Panc1 (cell line): ENCODE results near the gene AIG1. TPM values are rescaled to one million over a fixed set of nuclear protein-coding genes. Genes with fewer than 3 reads are reported as not detected.
"Not testable (repeated sequence)": the region's sequence is repeated elsewhere in the genome, so short reads cannot be mapped to it uniquely, and the experiment has no call there.

Experiments
- ATAC-seq: fragments of 200-7000 bp; cut with Tn5 transposase; 2 replicates; pipeline ENCODE4 v1.9.1; 2020; ENCODE audit warnings: mild to moderate bottlenecking, moderate library complexity
- BruUV-seq: library from RNA; stranded (reverse); fragments of 400-500 nt; replicated peaks from 2 replicates; lab custom pipeline; 2021; lab: Mats Ljungman, UMichigan
- CTCF ChIA-PET: fragments of 300-600 bp; sonication (Branson Sonifier 250); formaldehyde crosslinking; loops from one replicate; lab custom pipeline; 2022; ENCODE audit warnings: antibody characterized with exemption; lab: Charles Lee
- POLR2A ChIA-PET: fragments of 300-600 bp; sonication (Branson Sonifier 250); formaldehyde crosslinking; loops from one replicate; lab custom pipeline; 2022; ENCODE audit warnings: antibody characterized with exemption; lab: Charles Lee
- DNase-seq: peaks from one replicate; pipeline ENCODE4 v3.0.0-alpha.2; 2010; ENCODE audit warnings: low read depth, low spot score
- H3K27ac ChIP-seq: 2 replicates; pipeline ENCODE4 v1.5.1; 2011; ENCODE audit warnings: mild to moderate bottlenecking, low read length, inconsistent platforms
- H3K27me3 ChIP-seq: fragments of 200-500 bp; sonication (Bioruptor generic); 2 replicates; pipeline ENCODE4 v1.6.0; 2014; ENCODE audit warnings: low read length, inconsistent platforms; ENCODE audit not compliant: control insufficient read depth, insufficient read depth
- H3K36me3 ChIP-seq: fragments of 200-500 bp; sonication (Bioruptor generic); 2 replicates; pipeline ENCODE4 v1.5.1; 2014; ENCODE audit warnings: inconsistent platforms, mild to moderate bottlenecking, low read length, moderate library complexity; ENCODE audit not compliant: control insufficient read depth, insufficient read depth
- H3K4me1 ChIP-seq: 2 replicates; pipeline ENCODE4 v1.5.1; 2011; ENCODE audit warnings: inconsistent platforms, mild to moderate bottlenecking, low read length, moderate library complexity; ENCODE audit not compliant: control insufficient read depth, insufficient read depth
- H3K4me3 ChIP-seq, 2 experiments: 2 replicates each; pipeline ENCODE4 v1.5.1; 2011 to 2012; ENCODE audit warnings: low read depth in 2 of 2, low read length in 2 of 2, mild to moderate bottlenecking in 2 of 2, inconsistent platforms in 1 of 2, moderate library complexity in 1 of 2
- H3K9me3 ChIP-seq: fragments of 200-500 bp; sonication (Bioruptor generic); 2 replicates; pipeline ENCODE4 v1.5.1; 2014; ENCODE audit warnings: low read depth, mild to moderate bottlenecking, inconsistent platforms, low read length, moderate library complexity; ENCODE audit not compliant: control insufficient read depth, insufficient read depth
- POLR2AphosphoS5 ChIP-seq: IDR thresholded peaks from 2 replicates; pipeline ENCODE4 v1.6.1; 2012; ENCODE audit warnings: mild to moderate bottlenecking, low read depth, low read length, moderate library complexity
- SIN3A ChIP-seq: IDR thresholded peaks from 2 replicates; pipeline ENCODE4 v1.6.1; 2012; ENCODE audit warnings: low read depth, mild to moderate bottlenecking, low read length, moderate library complexity, borderline replicate concordance; ENCODE audit not compliant: insufficient read depth
- TCF7L2 ChIP-seq: IDR thresholded peaks from 2 replicates; pipeline ENCODE4 v1.6.1; 2011; ENCODE audit warnings: mild to moderate bottlenecking, low read depth, low read length, inconsistent platforms
- in situ Hi-C: cut with HindIII; loops from 2 replicates; pipeline ENCODE4 v1.10.0; 2016; ENCODE audit warnings: low sequenced_read_pairs, low pct_unique_long_range_greater_than_20kb
- intact Hi-C: fragments of 100-400 bp; cut with micrococcal nuclease; formaldehyde crosslinking; loops from one replicate; pipeline ENCODE4 v1.10.0; 2022; ENCODE audit not compliant: unreplicated experiment
- total RNA-seq: library from RNA; stranded (reverse); gene quantifications from one replicate; pipeline ENCODE4 v1.2.1, GENCODE V29; 2021; ENCODE audit not compliant: unreplicated experiment
- TF ChIP-seq, protein P1 (sequence below), 2 experiments: IDR thresholded peaks; 2 replicates each; pipeline ENCODE4 v1.6.1; 2011 to 2012; ENCODE audit warnings: low read depth in 2 of 2, control low read depth in 1 of 2, low read length in 1 of 2, mild to moderate bottlenecking in 1 of 2, moderate library complexity in 1 of 2; ENCODE audit not compliant: insufficient read depth in 1 of 2
- TF ChIP-seq, protein P2 (sequence below): fragments of 450-650 bp; IDR thresholded peaks from 2 replicates; pipeline ENCODE4 v1.5.1; 2017; ENCODE audit warnings: mild to moderate bottlenecking

Gene AIG1
- total RNA-seq, 1 experiment from 2014 or later = 23.9 TPM

DNA sequence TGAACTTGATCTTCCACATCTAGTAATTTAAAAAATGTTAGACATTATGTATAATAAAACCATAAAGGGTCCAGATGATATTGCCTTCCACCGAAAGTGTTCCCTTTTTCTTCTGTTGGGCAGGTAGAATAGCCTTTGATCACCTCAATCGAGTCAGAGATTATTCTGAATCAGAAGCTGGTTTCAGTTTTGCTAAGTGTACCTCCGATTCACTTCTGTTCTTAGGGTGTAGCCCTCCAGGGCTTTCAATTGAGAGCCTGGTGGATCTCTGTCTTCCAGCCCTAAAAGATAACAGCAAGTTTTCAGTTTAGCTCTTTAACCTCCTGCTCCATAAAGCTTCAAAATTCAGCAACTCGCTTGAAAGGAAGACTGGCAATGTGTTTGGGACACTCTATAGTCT lies 21.1 kb upstream of the AIG1 start:
- TF ChIP-seq, protein P1, sequence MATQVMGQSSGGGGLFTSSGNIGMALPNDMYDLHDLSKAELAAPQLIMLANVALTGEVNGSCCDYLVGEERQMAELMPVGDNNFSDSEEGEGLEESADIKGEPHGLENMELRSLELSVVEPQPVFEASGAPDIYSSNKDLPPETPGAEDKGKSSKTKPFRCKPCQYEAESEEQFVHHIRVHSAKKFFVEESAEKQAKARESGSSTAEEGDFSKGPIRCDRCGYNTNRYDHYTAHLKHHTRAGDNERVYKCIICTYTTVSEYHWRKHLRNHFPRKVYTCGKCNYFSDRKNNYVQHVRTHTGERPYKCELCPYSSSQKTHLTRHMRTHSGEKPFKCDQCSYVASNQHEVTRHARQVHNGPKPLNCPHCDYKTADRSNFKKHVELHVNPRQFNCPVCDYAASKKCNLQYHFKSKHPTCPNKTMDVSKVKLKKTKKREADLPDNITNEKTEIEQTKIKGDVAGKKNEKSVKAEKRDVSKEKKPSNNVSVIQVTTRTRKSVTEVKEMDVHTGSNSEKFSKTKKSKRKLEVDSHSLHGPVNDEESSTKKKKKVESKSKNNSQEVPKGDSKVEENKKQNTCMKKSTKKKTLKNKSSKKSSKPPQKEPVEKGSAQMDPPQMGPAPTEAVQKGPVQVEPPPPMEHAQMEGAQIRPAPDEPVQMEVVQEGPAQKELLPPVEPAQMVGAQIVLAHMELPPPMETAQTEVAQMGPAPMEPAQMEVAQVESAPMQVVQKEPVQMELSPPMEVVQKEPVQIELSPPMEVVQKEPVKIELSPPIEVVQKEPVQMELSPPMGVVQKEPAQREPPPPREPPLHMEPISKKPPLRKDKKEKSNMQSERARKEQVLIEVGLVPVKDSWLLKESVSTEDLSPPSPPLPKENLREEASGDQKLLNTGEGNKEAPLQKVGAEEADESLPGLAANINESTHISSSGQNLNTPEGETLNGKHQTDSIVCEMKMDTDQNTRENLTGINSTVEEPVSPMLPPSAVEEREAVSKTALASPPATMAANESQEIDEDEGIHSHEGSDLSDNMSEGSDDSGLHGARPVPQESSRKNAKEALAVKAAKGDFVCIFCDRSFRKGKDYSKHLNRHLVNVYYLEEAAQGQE (IDR thresholded peaks at IDR 0.05; ENCODE audit: insufficient read depth in 1 of 2, low read depth in 2 of 2, low read length in 1 of 2) = no peak
- TF ChIP-seq, protein P2, sequence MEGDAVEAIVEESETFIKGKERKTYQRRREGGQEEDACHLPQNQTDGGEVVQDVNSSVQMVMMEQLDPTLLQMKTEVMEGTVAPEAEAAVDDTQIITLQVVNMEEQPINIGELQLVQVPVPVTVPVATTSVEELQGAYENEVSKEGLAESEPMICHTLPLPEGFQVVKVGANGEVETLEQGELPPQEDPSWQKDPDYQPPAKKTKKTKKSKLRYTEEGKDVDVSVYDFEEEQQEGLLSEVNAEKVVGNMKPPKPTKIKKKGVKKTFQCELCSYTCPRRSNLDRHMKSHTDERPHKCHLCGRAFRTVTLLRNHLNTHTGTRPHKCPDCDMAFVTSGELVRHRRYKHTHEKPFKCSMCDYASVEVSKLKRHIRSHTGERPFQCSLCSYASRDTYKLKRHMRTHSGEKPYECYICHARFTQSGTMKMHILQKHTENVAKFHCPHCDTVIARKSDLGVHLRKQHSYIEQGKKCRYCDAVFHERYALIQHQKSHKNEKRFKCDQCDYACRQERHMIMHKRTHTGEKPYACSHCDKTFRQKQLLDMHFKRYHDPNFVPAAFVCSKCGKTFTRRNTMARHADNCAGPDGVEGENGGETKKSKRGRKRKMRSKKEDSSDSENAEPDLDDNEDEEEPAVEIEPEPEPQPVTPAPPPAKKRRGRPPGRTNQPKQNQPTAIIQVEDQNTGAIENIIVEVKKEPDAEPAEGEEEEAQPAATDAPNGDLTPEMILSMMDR = no peak
- TF ChIP-seq SIN3A = no peak
- no TSS peak for BruUV-seq
- H3K36me3 ChIP-seq = no peaks in the 10 kb centered on the region
- intact Hi-C loops (no loop called here), in situ Hi-C loops (no loop called here)
- no peak for DNase-seq
- H3K9me3 ChIP-seq = no peaks in the 10 kb centered on the region
- H3K4me3 ChIP-seq = no peak overlapping the region
- H3K27ac ChIP-seq = no peak overlapping the region
- peaks cover 18% of the 10 kb centered on the region for H3K27me3 ChIP-seq
- ChIA-PET POLR2A (no interaction called here), CTCF (no interaction called here)
- ATAC-seq = no peak
- H3K4me1 ChIP-seq = no peaks in the 10 kb centered on the region

DNA sequence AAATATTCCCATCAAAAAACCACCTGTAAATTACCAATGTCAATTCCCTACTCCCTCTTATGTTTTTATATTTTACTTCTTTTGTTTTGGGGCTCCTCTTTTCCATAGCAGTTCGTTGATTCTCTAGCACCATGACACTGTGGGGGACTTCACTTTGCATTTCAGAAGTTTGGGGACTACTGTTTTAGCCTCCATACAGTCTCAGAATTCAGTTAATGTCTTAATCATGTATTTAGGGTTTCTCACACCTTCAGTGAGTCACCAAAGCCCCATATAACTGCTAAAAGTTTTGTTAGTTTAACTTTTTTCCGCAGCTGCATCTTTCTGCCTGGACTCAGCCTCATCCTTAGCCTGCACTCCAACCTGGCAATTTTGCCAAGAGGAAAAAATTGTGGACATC lies 20.7 kb upstream of the AIG1 start:
- H3K36me3 ChIP-seq = no peaks in the 10 kb centered on the region
- H3K27me3 ChIP-seq = peaks cover 18% of the 10 kb centered on the region
- TF ChIP-seq, protein P2 = no peak
- TF ChIP-seq TCF7L2 (no peak), POLR2AphosphoS5 (no peak), SIN3A (no peak)
- TF ChIP-seq, protein P1 (IDR thresholded peaks at IDR 0.05; ENCODE audit: insufficient read depth in 1 of 2, low read depth in 2 of 2, low read length in 1 of 2) = no peak
- ATAC-seq (no peak), DNase-seq (no peak)
- no TSS peak for BruUV-seq
- no peak overlapping the region for H3K27ac ChIP-seq
- in situ Hi-C loops = no loop called here
- intact Hi-C loops = no loop called here
- no peaks in the 10 kb centered on the region for H3K9me3 ChIP-seq
- H3K4me1 ChIP-seq = no peaks in the 10 kb centered on the region
- CTCF ChIA-PET = no interaction called here
- H3K4me3 ChIP-seq = no peak overlapping the region
- POLR2A ChIA-PET = no interaction called here

DNA sequence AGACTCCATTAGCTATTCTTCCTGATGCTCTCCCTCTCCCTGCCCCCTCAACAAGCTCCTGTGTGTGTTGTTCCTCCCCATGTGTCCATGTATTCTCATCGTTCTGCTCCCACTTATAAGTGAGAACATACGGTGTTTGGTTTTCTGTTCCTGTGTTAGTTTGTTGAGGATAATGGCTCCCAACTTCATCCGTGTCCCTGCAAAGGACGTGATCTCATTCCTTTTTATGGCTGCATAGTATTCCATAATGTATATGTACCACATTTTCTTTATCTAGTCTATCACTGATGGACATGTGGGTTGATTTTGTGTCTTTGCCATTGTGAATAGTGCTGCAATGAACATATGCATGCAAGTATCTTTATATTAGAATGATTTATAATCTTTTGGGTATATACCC lies 16.3 kb upstream of the AIG1 start:
- H3K4me3 ChIP-seq, CTCF ChIA-PET, H3K27ac ChIP-seq, DNase-seq, in situ Hi-C loops, POLR2A ChIA-PET, ATAC-seq, H3K4me1 ChIP-seq, intact Hi-C loops, H3K9me3 ChIP-seq, BruUV-seq, H3K36me3 ChIP-seq: not testable (repeated sequence)
- H3K27me3 ChIP-seq = peaks cover 19% of the 10 kb centered on the region
